GM19351 (cell line): ENCODE measurements around the gene LENG9.

Experiments used
- ATAC-seq: cut with Tn5 transposase; IDR thresholded peaks from one replicate; pipeline ENCODE4 v1.9.1; 2021; ENCODE audit warnings: mild to moderate bottlenecking, moderate library complexity; ENCODE audit not compliant: unreplicated experiment

The LENG9 gene

DNA sequence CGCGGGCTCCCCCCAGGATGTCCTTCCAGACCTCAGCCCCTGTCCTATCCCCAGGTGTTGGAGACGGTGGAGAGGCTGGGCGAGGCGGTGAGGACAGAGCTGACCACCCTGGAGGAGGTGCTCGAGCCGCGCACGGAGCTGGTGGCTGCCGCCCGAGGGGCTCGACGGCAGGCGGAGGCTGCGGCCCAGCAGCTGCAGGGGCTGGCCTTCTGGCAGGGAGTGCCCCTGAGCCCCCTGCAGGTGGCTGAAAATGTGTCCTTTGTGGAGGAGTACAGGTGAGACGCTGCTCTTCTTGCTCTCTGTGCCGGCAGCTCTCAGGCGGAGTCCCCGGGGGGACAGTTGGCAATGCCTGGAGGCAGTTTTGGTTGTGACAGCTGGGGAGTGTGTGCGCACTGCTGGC is 41.4 kb downstream of the LENG9 start:
- ATAC-seq, result no peak

- ATAC-seq, result no peak
These were observed 42.1 kb downstream of the LENG9 start for GRCh38 chr19:54421521-54421920.

GRCh38 chr19:54421169-54421516 is 42.4 kb downstream of the LENG9 start:
- ATAC-seq, result no peak

- no peak for ATAC-seq
These were observed 43.0 kb downstream of the LENG9 start for GRCh38 chr19:54420383-54421168.

- no peak for ATAC-seq
These were observed 43.6 kb downstream of the LENG9 start for GRCh38 chr19:54420068-54420382.

GRCh38 chr19:54418930-54419800 is 44.4 kb downstream of the LENG9 start:
- no peak for ATAC-seq

DNA sequence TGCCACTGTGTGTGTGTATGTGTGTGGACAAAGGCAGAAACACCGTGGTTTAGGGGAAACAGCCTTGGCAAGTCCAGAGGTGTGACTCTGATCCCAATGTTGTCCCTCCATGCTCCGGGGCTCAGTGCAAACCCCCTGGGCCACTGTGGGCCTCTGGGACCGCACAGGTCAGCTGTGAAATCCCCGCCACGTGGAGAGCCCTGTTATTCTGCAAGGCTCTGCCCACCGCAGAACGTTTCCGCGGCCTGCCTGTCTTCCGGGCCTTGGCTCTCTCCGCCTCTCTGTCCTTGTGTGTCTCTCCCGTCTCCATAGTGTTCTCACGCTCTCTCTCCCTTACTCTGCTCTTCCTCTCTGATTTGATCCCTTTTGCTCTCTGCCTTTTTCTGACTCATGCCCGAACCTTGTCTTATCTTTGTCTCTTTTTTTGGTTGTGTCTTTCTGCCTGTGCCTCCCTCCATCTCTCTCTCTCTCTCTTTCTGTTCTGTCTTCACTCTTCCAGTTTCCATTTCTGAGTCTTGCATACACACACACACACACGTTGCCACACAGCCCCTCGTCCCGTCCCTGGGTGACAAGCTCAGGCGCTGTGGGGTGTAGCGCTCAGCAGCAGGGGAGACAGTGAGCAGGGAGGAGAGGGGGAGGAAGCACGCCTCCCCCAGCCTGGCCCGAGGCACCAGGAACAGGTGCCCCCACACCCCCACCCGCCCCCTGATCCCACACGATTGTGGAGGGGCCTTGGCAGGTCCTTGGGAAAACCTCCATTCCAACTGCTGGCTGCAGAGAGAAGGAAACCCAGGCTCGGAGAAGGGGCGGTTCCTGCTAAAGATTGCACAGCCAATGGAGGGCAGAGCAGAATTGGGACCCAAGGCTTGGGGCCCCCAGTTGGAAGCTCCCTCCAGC is 45.3 kb downstream of the LENG9 start:
- ATAC-seq, result no peak

DNA sequence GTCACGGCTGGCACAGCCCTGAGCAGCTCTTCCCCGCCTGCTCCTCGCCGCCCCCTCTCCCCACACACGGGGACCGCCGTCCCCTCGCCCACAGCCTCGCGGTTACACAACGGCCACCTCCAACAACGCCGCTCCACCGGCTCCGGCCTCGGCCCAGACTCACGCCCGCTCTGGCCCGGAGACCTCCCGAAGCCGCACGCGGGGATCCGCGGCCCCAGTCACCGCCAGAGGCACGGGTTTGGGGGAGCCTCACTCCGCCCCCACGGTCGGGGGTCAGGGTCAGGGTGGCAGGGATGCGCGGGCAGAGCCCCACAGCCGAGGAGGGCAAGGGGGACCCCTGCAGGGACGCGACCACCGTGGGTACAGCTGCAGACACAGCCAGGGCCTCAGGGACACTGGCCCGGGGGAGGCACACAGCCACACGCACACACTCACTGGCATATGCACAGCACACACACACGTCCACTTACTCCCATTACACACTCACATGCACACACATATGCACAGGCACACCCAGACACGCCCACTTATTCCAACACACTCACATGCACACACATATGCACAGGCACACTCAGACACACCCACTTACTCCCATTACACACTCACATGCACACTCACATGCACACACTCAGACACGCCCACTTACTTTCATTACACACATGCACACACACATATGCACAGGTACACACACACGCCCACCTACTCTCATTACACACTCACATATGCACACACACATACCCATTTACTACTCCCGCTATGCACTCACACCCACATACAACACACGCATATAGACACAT is 46.7 kb downstream of the LENG9 start:
- no peak for ATAC-seq

DNA sequence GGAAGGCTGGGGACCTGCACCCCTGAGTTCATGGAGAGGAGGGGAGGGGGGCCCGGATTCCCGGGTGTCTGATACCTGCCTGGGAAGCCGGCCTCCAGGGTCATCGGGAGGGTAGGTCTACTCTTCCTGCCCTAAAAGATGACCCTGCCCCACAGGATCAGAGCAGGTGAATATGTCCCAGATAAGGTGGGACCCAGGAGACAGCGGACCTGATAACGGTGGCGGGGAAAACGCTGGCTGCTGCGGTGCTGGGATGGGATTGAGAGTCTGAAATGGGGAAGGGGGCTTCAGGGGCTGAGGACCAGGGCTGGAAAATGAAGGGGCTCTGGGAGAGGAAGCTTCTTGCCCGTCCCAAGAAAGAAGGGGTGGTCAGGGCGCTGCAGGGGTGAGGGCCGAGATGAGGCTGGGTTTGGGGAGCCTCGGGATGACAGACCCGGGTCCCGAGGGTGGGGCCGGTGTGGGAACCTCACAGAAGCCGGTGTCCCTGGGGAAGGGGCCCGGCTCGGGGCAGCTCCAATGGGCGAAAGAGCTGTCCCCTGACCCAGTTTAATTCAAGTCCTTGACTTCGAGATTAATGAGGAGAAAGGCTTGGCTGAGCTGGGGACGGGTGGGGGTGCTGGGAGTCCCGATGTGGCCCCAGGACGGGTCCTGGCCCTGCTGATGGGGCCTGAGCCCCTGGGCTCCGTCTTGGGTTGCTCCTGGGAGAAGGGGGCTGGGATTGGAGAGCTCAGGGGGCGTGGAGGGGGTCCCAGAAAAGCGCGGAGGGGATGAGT is 47.5 kb downstream of the LENG9 start:
- no peak for ATAC-seq

DNA sequence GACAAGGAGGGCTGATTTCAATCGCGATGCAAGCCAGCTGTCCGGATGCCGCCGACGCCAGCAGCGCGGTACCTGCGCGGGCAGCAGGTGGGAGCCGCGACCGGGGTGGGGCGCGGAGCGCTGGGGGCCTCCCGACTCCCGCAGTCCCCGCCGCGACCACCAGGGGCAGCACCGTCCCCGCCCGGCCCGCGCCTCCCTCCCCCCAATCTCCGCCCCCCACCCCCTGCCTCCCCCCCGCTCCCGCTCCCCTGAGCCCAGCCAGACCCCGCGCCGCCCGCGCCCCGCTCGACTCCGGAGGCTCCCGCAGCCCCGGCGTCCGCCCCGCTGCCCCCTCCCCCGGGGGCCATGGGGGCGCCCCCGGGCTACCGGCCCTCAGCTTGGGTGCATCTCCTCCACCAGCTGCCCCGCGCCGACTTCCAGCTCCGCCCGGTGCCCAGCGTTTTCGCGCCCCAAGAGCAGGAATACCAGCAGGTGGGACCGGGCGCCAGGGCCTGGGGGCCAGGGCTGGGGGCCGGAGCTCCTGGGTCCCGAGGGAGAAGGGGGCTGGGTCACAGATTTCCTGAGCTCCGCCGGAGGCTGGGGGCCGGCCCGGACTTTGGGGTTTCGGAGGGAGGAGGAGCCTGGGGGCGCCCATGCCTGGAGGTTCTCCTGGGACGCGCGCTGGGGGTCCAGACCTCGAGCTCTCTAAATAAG is 48.2 kb downstream of the LENG9 start, which contains the start of gene TTYH1:
Gene TTYH1 (plus strand): TSS at position 257 of the 693 bp plus-strand sequence. CDS start 89 bp downstream, at position 346.
- ATAC-seq, result no peak

GRCh38 chr19:54414156-54414555 is 49.4 kb downstream of the LENG9 start:
- ATAC-seq, result no peak

GRCh38 chr19:54412877-54413276 is 50.7 kb downstream of the LENG9 start:
- ATAC-seq, result no peak
